Body of pancreas (tissue), 4 donors: ENCODE data around the gene MGARP. TPM values are rescaled to one million over a fixed set of nuclear protein-coding genes. Genes with fewer than 3 reads are reported as not detected.
A peak's percentile ranks its signal among the peaks of the same experiment; 100 is the strongest.
"Not testable (repeated sequence)": the region's sequence is repeated elsewhere in the genome, so short reads cannot be mapped to it uniquely, and the experiment has no call there.

ENCODE experiments used
- ATAC-seq: fragments of 150-250 bp; one replicate; pipeline ENCODE4 v1.9.1; 2016
- DNase-seq, 4 donors: peaks; one replicate each; pipeline ENCODE4 v3.0.0-alpha.2; 2019
- H3K27ac ChIP-seq, 4 donors: fragments of 200-600 bp; sonication (generic); 1 replicate in 3 of 4; 2 replicates in 1 of 4; pipeline versions ENCODE4 v1.5.1 to v1.6.1; 2016 to 2019; ENCODE audit warnings: mild to moderate bottlenecking in 1 of 4, mixed read lengths in 1 of 4, moderate library complexity in 1 of 4
- H3K27me3 ChIP-seq, 2 donors: fragments of 200-600 bp; sonication (generic); one replicate each; pipeline ENCODE4 v1.6.0; 2016; ENCODE audit warnings: mild to moderate bottlenecking in 1 of 2
- H3K36me3 ChIP-seq, 2 donors: fragments of 200-600 bp; sonication (generic); replicated peaks in 1 of 2; 2 replicates each; pipeline ENCODE4 v1.5.1; 2016; ENCODE audit warnings: low read depth in 2 of 2; ENCODE audit not compliant: insufficient read depth in 1 of 2
- H3K4me1 ChIP-seq: fragments of 200-600 bp; sonication (generic); one replicate; pipeline ENCODE4 v1.6.0; 2016
- H3K4me3 ChIP-seq, 2 donors: fragments of 200-600 bp; sonication (generic); 1 replicate in 1 of 2; 2 replicates in 1 of 2; pipeline ENCODE4 v1.5.1; 2016 to 2019
- H3K9me3 ChIP-seq, 3 donors: fragments of 200-600 bp; sonication (generic); 1 replicate in 2 of 3; 2 replicates in 1 of 3; pipeline ENCODE4 v1.5.1; 2016
- CTCF ChIP-seq, 7 experiments: fragments of 450-650 bp in 4 of 7; fragments of 200-600 bp in 3 of 7; sonication (generic) in 3 of 7; IDR thresholded peaks; one replicate each; pipeline ENCODE4 v1.5.1; 2016 to 2019; ENCODE audit warnings: antibody characterized with exemption in 7 of 7
- POLR2A ChIP-seq, 3 donors: fragments of 450-650 bp; IDR thresholded peaks; one replicate each; pipeline ENCODE4 v1.6.1; 2016; ENCODE audit warnings: antibody characterized with exemption in 3 of 3, mild to moderate bottlenecking in 2 of 3
- WGBS, 2 donors: methylation state at CpG; one replicate each; pipeline ENCODE4 v1.1.5; 2017; 5-methylcytosine and 5-hydroxymethylcytosine counted together
- intact Hi-C: fragments of 100-400 bp; cut with DNase I; formaldehyde crosslinking; loops from one replicate; pipeline ENCODE4 v1.15.1; 2023
- total RNA-seq, 2 donors: library from RNA; depleted of rRNA; stranded (reverse); fragments of >200 nt; gene quantifications; one replicate each; pipeline ENCODE4 v1.1.0, GENCODE V29; 2016

The MGARP gene
- total RNA-seq, 2 donors from 2014 or later: 0.78 TPM; not detected in 1

- ATAC-seq (no peak), DNase-seq (no peak)
- intact Hi-C loops: no loop called here
- H3K4me1 ChIP-seq: peaks cover 34% of the 10 kb centered on the region
- H3K9me3 ChIP-seq: no peaks in the 10 kb centered on the region
- H3K27ac ChIP-seq: no peak overlapping the region
- no peaks in the 10 kb centered on the region for H3K36me3 ChIP-seq
- TF ChIP-seq POLR2A (IDR thresholded peaks at IDR 0.05): no peak
- no peak for TF ChIP-seq CTCF (IDR thresholded peaks at IDR 0.05)
- WGBS, 2 donors: 83 to 88% methylated on average over 1 of the region's 1 CpG
- no peak overlapping the region for H3K4me3 ChIP-seq
- H3K27me3 ChIP-seq: no peaks in the 10 kb centered on the region
Measured at GRCh38 chr4:139319571-139319970, 39.5 kb upstream of the MGARP start.

- H3K27ac ChIP-seq: no peak overlapping the region
- H3K36me3 ChIP-seq: no peaks in the 10 kb centered on the region
- peaks cover 30% of the 10 kb centered on the region for H3K4me1 ChIP-seq
- intact Hi-C loops: no loop called here
- TF ChIP-seq CTCF (IDR thresholded peaks at IDR 0.05) (no peak), POLR2A (IDR thresholded peaks at IDR 0.05) (no peak)
- H3K27me3 ChIP-seq: no peaks in the 10 kb centered on the region
- no peaks in the 10 kb centered on the region for H3K9me3 ChIP-seq
- ATAC-seq (no peak), DNase-seq (no peak)
- no peak overlapping the region for H3K4me3 ChIP-seq
Measured at GRCh38 chr4:139317635-139318034, 37.6 kb upstream of the MGARP start.

- TF ChIP-seq CTCF (IDR thresholded peaks at IDR 0.05) (no peak), POLR2A (IDR thresholded peaks at IDR 0.05) (no peak)
- peaks cover 33% of the 10 kb centered on the region for H3K4me1 ChIP-seq
- no peak overlapping the region for H3K4me3 ChIP-seq
- no peaks in the 10 kb centered on the region for H3K27me3 ChIP-seq
- no peak for ATAC-seq
- H3K27ac ChIP-seq: no peak overlapping the region
- intact Hi-C loops: no loop called here
- H3K9me3 ChIP-seq: no peaks in the 10 kb centered on the region
- H3K36me3 ChIP-seq: no peaks in the 10 kb centered on the region
- 84 to 85% methylated on average over 2 of the region's 2 CpGs for WGBS, 2 donors
- no peak for DNase-seq
Measured at GRCh38 chr4:139316733-139317132, 36.7 kb upstream of the MGARP start.

- DNase-seq: no peak
- 93 to 97% methylated on average over 13 of the region's 13 CpGs for WGBS, 2 donors
- Histone ChIP-seq H3K27me3 (no peaks in the 10 kb centered on the region), H3K4me3 (no peak overlapping the region), H3K27ac (no peak overlapping the region), H3K4me1 (peaks cover 32% of the 10 kb centered on the region), H3K9me3 (no peaks in the 10 kb centered on the region), H3K36me3 (no peaks in the 10 kb centered on the region)
- intact Hi-C loops: no loop called here
- ATAC-seq: no peak
- TF ChIP-seq POLR2A (IDR thresholded peaks at IDR 0.05): no peak
- no peak for TF ChIP-seq CTCF (IDR thresholded peaks at IDR 0.05)
Measured at GRCh38 chr4:139315221-139315675, 35.2 kb upstream of the MGARP start.

- no peak overlapping the region for H3K4me3 ChIP-seq
- intact Hi-C loops: no loop called here
- no peak overlapping the region for H3K27ac ChIP-seq
- DNase-seq (no peak), ATAC-seq (no peak)
- H3K9me3 ChIP-seq: no peaks in the 10 kb centered on the region
- no peaks in the 10 kb centered on the region for H3K36me3 ChIP-seq
- peaks cover 32% of the 10 kb centered on the region for H3K4me1 ChIP-seq
- 86 to 93% methylated on average over 4 of the region's 4 CpGs for WGBS, 2 donors
- no peaks in the 10 kb centered on the region for H3K27me3 ChIP-seq
- TF ChIP-seq CTCF (IDR thresholded peaks at IDR 0.05) (no peak), POLR2A (IDR thresholded peaks at IDR 0.05) (no peak)
Measured at GRCh38 chr4:139314047-139314800, 34.2 kb upstream of the MGARP start.

- H3K36me3 ChIP-seq, H3K27me3 ChIP-seq, ATAC-seq, DNase-seq, H3K9me3 ChIP-seq, intact Hi-C loops, H3K4me3 ChIP-seq: not testable (repeated sequence)
- Histone ChIP-seq H3K27ac (peak overlapping the region in 1 of 4 donors; percentile 2), H3K4me1 (peaks cover 32% of the 10 kb centered on the region)
- 93 to 95% methylated on average over 10 of the region's 10 CpGs for WGBS, 2 donors
Measured at GRCh38 chr4:139313414-139313813, 33.4 kb upstream of the MGARP start.
